NCI-H146 (cell line): ENCODE results near the gene CNTN5.
A peak's percentile ranks its signal among the peaks of the same experiment; 100 is the strongest.

Source experiments
- DNase-seq: peaks from one replicate; lab custom pipeline; 2025; lab: John Stamatoyannopoulos, UW

CNTN5 gene

DNA sequence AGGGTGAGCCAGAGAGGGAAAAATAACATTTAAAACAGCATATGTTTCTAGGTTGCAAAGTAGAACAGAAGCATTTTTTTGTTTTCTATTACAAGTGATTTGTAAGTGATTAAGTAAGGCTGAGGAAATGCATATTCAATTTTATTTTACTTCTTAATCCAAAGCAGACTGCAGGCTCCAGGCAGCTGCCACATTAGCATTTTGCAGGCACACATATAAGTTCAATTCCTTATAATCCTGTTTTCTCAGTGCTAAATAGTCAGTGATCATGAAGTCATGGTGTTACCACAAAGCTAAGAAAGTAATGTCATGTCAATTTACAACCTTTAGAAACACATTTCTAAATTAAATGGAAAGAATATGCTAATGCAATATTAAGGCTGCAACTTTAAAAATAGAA lies 149.8 kb downstream of the CNTN5 start:
- DNase-seq: no peak

DNA sequence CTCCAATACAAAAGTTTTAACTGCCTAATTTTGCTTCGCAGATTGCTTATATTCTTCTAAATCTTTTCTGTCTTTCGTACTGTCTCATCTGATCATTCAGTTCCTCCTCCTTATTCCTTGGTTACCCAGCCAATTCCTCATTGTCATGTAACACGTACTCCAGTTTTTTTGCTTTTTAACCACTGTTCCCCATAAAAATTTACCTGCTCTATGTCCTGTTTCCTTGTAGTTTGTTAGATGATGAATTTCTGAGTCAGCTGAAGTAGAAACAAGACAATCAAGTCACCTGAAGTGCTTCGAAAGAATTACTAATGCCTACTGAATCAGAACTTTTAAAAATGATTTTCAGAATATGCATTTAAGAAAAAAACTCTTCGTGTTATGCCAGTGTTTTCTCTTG lies 150.6 kb downstream of the CNTN5 start:
- DNase-seq: no peak

DNA sequence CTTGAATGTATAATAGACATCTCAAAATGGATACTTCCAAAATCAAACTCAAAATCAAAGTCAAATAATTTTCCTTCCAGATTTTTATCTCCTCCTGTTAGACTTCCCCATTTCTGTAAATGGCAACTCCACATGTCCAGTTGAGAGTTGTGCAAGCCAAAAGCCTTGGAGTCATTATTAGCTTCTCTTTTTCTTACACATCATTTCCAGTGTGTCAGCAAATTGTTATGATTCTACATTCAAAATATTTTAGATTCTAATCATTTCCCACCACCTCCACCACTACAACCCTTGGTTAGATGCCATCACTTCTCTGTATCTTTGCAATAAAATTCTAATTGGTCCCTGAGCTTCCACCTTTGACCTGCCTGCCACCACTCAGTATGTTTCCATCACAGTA lies 155.7 kb downstream of the CNTN5 start:
- no peak for DNase-seq

DNA sequence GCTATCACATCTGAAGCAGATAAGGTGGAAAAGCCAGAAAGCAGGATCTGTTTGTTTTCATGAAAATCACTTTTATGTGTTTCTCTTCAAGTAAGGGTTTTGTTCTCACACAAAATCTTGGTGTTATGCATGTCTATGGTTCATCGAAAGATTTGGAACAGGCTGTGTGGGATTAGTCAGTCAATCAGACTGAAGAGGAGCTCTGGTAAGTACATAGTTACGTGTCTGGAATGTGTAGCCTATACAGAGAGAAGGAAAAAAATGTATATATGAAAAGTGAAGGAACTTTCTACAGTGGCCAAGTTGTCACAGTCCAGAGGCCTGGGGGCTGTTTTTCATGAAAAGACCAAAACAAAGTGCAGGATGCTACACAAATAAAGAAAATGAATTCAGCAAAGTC lies 156.7 kb downstream of the CNTN5 start:
- no peak for DNase-seq

DNA sequence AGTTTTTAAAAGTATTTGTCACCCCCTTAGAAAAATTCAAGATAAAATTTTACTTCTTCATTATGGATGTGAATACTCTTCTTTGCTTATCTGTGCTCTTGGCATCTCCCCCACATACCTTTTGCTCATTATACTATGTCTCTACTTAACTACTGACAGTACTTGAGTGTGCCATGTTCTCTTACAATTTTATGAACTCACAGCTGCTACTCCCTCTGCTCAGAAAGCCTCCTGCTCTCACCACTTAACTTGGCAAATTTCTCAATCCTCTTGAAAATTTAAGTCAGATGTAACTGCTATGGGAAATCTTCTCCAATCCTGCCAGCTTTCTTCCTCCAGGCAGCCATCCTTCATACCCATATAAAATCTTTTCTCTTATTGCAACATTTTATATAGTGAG lies 163.4 kb downstream of the CNTN5 start:
- DNase-seq: no peak

DNA sequence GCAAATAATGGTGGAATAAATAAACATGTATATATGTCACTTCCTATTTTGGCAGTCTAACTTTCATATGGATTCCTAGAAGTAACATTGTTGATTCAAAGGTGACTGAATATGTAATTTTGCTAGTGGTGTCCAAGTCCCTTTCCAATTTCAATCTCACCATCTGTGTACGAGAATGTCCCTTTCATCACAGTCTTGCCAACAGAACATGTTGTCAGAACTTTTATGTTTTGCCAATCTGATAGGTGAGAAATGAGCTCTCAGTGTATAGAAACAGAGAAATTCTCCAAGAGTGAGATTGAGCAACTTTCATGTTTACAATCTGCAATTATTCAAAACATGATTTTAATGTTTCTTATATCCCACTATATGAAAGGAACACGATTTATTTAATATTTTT lies 167.5 kb downstream of the CNTN5 start:
- no peak for DNase-seq

DNA sequence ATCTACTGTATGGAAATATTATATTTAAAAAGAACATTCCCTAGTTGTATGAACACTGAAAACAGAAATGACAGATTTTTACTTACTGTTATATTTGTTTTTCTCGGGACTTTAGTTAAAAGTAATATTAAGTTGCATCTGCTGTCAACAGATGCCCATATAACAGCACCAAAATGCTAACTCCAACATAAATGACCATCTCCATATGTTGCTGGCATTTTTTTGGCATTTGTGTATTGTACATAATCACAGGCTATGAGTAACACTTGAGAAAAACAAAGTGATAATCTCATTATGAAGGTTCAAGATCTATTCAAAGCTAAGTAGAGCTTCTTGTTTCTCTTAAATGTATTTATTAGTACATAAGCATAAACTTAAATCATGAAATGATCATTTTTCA lies 172.0 kb downstream of the CNTN5 start:
- no peak for DNase-seq

DNA sequence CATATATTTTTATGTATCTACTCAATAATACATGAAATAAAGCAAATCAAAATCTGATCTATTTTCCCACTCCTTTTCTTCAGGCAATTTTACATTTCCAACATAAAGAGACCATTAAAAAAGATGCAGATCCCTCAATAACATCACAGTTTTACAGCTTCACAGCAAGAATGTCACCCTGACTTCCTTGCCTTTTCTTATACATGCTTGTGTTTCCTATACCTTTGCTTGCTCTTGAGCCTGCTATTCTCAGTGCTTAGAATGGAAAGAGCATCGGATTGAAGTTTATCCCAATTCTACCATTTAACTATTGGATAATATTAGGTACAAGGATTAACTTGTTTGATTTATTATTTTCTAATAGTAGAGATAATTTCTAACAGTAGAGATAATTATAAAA lies 176.7 kb downstream of the CNTN5 start:
- DNase-seq: no peak

DNA sequence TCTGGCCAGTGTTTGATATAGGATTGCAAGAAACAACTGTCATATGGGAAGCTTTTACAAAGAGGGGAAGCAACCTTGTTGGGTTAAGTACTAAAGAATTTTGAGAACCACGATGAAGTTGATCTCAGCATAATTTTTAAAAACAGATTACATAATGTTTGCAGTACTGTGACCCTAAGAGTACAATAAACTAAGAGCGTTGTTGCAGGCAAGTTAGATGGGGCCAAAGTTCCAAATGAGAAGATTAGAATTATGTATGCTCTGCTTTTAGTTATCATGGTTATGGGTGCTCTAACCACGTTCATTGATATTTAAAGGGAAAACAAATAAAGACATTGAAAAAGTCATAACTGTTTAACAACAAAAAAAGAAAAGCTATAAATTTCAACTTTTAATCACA lies 177.5 kb downstream of the CNTN5 start:
- no peak for DNase-seq

DNA sequence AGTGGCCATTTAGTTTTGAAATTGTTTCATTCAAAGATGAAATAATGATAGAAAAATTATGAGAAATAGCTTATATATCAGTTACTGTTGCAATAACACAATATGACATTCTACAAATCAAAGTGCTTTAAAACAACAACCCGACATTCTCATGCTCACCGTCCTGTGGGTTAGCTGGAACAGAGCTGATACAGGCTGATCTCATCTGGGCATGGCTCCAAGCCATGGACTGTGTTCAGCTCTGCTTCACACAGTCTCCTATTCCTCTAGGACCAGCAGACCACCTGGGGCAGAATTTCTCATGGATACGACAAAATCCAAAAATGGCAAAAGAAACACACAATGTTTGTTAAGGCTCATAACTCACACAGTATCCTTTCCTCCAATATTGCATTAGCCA lies 178.6 kb downstream of the CNTN5 start:
- DNase-seq: no peak

DNA sequence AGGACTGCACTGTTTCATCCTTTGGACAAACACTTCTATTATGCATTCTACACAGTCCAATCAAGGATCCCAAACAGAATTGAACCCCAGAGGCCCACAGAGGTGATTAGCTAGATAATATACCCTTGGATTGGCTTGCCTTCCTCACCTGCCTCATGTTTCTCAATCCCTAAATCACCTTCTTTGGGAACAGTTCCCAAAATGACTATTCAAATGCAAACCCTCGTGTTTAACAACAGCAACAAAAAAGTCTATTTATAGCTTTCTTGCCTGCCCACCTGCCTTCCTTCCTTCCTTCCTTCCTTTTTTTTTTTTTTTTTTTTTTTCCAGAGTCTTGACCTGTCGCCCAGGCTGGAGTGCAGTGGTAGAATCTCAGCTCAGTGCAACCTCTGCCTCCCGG lies 180.0 kb downstream of the CNTN5 start:
- DNase-seq: no peak

DNA sequence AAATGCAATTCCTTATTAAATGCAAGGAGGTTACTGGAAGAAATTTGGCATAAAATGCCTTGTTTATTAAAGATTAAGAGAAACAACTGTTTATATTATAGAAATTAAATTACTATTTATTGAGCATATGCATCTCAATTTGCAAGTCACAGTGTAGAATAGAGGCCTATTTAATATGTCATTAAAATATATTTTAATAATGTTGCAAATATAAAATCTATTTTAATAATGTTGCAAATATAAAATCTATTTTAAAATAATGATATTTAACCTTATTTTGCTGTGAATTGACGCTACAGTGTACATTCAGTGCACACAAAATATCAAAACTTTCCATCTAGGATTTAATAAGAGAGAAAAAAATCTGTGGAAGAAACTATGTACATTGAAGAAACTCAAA lies 188.1 kb downstream of the CNTN5 start:
- no peak for DNase-seq

DNA sequence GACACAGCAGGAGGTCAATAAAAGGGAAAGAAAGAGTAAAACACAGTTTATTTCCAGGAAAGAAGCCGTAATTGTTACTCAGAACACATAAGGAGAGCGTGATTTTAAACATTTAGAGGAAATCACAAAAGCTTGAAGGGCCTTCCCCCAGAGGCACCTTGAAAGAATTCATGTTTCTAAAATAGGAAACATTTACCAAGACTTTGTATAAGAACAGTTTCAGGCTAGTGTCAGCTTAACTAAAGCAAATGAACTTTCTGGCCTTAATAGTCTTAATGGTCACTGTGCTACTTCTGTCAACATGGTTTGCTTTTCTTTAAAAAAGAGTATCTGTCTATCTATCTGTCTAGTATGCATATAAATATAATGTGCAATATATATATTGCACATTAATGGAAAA lies 208.8 kb downstream of the CNTN5 start:
- DNase-seq: no peak

DNA sequence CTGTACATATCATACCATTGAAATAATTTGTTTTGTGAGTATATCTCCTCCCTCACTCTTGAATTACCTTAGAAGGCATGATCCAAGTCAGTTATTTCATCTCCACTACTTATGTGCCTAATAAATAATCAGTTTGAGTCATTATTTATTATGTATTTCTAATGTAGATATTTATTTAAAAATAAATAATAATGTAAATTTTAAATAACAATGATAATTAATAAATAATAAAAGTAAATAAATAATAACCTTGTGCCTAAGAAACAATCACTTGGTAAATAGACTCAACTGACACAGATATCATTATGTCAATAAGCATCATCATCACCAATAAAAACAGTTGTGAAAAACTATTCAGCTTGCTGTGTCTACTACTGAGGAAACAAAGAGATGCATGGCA lies 213.8 kb downstream of the CNTN5 start:
- DNase-seq: no peak

DNA sequence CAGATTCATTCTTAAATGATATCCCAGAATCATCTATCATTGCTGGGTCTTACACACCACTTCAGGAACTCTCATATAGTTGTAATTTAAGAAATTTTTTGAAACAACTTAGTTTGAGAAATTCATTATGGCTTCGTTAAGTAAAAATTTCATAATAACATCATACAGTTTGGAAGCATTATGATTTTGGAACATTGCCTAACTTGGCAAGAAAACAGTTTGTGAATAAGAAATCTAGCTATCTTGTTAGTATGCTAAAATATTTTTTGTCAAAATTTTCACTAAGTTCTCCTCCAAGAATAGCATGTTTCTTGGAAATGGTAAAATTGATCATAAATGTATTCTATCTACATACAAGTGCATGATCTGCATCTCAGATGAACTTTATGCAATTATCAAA lies 217.7 kb downstream of the CNTN5 start:
- no peak for DNase-seq

DNA sequence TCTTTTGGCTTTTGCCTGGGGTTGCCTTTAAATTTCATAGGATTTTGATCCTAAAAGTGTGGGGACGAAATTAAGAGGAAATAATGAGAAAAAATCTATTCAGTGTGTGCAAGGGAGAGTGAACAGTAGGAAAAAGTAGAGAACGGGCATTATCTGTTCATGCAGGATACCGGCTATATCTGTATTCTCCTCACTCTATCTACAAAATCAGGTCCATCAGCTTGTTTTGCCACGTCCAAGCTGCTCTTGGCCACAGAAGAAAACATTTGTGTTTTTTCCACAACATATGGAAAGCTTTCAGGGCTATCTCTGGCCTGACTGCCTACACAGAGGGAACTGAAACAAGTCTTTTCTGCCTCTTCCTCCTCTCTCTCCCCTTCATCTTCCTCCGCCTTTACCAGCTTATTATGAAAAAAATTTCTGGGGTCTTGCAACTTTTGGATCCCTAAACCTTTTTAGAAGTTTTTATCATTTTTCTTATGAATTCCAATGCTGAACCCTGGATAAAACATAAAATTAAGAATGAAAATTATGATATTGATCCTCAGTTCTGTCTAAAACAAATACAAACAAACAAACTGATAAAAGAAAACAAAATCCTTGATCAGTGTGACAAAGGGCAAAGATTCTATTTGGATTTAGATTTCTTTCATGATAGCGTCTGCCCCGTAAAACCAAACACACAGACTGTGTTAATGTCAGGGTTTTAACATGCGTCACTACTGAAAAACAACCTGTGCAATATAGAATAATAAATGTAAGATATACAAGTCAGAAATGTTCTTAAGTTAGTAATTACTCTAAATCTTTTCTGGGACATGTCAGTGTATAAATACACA lies 219.7 kb downstream of the CNTN5 start:
- DNase-seq: no peak

DNA sequence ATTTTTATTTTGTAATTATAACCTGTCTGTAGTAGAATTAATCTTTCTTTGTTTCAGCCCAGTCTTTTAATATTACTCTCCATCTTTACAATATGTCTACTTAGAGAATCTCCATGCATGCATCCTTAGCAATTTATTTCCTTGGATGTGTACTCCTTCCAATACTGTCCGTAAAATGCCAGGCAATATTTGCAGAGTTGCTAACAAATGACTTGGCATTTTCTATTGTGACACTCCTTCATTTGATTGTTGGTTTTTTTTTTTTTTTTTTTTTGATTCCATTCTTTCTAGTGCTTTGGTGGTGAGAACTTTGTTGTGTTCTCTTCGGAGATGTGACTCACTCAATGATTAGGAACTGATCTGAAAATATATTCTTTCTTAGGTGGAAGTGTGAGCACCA lies 220.3 kb downstream of the CNTN5 start:
- no peak for DNase-seq

DNA sequence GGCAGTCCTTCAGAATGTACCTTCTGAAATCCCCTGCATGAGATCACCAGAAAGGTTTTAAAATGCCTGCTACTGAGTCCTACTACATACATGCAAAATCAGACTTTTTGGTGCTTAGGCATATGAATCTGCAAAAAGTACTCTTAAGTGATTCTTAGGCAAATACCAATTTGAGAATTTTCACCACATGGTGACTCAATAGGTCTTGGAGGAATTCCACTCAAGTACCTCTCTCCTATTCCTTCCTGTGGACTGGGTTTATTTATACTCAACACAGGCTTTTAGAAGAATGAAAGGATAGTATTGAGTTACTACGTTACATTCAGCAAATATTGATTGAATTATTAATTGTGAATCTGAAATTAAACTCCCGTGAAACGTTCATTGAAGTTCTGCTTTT lies 223.9 kb downstream of the CNTN5 start:
- no peak for DNase-seq

DNA sequence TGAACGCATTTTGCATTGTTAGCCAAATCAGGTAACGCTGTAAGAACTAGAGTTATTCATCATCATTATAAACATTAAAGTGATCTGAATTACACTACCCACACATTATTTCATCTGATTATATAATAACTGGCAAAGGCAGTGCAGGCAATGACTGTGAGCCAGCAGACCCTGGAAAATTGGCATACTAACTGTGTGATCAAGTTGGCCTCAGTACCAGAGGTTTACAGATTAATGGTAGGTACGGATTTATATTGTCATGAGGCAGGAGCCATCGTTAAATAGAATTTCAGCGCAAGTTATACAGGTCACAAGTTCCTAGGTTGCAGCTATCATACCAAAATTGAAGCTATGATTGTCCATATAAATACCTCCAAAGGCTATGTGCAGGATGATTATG lies 225.4 kb downstream of the CNTN5 start:
- no peak for DNase-seq

DNA sequence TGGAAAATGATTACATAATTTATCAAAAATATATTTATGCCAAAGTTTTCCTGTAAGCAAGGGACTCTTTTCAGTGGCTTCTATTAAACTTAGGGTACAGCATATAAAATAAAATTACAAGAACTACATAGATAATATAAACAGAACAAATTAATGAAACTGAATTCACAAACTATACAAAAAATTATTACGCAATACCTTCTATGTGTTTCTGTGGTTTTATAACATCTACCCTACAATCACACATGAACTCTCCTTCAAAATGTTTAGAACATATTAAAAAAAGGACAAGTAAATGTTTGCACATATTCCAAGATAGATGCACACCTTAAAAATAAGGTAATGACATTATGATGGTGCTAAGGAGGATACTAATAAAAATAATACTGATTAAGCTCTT lies 235.9 kb downstream of the CNTN5 start:
- no peak for DNase-seq

DNA sequence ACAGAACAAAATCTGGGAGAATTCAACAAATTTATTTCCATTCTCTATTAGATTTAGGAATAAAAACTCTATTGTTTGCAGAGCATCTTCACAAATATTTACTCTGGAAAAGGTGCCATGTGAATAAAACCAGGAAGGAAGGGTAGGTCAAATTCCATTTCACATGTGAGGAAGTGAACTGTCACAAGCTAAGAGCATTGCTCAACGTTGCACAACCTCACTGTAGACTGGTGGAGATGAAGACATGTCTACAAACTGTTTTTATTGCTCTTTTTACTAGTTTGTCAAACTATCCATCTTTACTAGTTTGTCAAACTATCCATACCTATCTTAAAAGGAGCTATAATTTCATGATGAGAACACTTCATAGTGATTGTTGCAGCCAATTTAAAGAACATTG lies 236.4 kb downstream of the CNTN5 start:
- no peak for DNase-seq

DNA sequence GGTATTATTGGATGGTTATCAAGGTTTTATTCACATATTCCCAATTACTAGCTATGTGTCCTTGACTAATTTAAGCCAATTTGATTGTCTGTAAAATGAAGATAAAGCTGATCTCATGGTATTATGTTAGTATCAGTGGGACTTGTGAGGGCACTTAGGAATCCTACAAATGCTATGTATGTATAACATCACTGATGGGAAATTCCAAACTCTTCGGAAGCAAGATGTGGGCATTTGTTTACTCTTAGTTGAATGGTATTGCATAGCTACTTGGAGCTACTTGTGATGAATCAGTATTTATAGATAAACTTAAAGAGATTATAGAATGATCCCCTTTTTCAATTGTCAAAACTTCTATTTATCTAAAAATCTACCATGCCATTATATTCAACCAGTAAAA lies 239.9 kb downstream of the CNTN5 start:
- no peak for DNase-seq

DNA sequence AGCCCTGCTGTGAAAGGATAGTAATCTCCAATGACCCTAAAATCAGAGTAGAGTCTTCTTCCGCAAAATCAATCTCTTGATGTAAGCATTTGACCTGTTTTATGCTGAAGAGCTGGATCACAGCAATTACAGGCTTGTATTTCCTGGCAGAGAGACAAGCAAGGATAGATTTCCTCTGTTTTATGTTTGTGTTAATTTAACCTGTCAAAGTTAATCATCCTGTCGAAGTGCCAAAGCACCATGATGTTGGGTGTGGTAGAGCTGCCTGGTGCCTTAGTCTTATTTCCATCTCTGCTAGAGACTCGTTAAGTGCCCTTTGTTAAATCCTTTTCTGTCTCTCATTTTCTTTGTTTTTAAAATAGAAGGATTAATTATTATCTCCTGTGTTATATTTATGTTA lies 248.1 kb downstream of the CNTN5 start:
- DNase-seq: peak; percentile 83

DNA sequence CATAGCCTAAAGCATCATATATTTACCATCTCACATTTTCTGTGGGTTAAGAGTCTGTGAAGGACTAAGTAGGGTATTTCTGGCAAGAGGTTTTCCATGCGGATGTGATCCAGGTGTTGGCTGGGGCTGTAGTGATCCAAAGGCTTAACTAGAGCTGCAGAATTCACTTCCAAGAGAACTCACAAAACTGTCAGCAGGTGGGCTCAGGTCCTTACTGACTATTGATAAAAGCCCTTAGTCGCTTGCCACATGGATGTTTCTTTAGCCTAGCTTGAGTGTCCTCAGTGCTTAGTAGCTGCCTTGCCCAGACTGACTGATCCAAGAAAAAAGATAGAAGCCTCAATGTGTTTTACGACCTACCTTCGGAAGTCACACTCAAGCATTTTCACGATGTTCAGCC lies 250.8 kb downstream of the CNTN5 start:
- no peak for DNase-seq

DNA sequence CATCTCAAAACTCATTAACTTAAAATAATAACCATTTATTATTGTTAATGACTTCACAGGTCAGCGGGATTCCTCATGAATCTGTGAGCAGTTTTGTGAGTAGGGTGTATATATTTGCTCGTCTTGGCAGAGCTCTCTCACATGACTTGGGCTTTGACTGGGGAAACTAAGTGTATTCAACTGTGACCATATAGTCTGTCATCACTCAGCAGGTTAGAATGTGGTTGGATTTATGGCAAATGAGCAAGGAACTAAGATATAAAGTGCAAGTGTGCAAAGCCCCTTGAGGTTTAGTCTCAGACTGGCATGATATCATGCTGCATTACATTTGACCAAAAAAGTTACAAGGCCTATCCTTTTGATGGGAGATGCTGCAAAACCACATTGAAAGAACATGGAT lies 254.8 kb downstream of the CNTN5 start:
- DNase-seq: no peak
